NB4 (cell line): ENCODE data around the gene C17orf107.

Source experiments
- DNase-seq: peaks from one replicate; pipeline ENCODE4 v3.0.0; 2010; ENCODE audit warnings: low read depth
- H3K4me3 ChIP-seq: one replicate; pipeline ENCODE4 v1.5.1; 2011; ENCODE audit warnings: mild to moderate bottlenecking, low read depth, low read length, moderate library complexity
- MAX ChIP-seq: IDR thresholded peaks from 2 replicates; pipeline ENCODE4 v1.6.1; 2011; ENCODE audit warnings: low read depth, low read length
- MYC ChIP-seq: IDR thresholded peaks from 2 replicates; pipeline ENCODE4 v1.6.1; 2011; ENCODE audit warnings: low read depth, low read length
- POLR2A ChIP-seq: IDR thresholded peaks from 2 replicates; pipeline ENCODE4 v1.6.1; 2011; ENCODE audit warnings: mild to moderate bottlenecking; ENCODE audit not compliant: insufficient read length; ENCODE audit errors: extremely low read depth
- TF ChIP-seq, protein P1 (sequence below): IDR thresholded peaks from one replicate; pipeline ENCODE4 v1.5.1; 2012; ENCODE audit warnings: low read depth, low read length

C17orf107 gene

GRCh38 chr17:4884489-4884888, 14.8 kb upstream of the C17orf107 start:
- no peak for TF ChIP-seq POLR2A
- no peak for TF ChIP-seq MYC
- no peak for TF ChIP-seq MAX
- TF ChIP-seq, protein P1, sequence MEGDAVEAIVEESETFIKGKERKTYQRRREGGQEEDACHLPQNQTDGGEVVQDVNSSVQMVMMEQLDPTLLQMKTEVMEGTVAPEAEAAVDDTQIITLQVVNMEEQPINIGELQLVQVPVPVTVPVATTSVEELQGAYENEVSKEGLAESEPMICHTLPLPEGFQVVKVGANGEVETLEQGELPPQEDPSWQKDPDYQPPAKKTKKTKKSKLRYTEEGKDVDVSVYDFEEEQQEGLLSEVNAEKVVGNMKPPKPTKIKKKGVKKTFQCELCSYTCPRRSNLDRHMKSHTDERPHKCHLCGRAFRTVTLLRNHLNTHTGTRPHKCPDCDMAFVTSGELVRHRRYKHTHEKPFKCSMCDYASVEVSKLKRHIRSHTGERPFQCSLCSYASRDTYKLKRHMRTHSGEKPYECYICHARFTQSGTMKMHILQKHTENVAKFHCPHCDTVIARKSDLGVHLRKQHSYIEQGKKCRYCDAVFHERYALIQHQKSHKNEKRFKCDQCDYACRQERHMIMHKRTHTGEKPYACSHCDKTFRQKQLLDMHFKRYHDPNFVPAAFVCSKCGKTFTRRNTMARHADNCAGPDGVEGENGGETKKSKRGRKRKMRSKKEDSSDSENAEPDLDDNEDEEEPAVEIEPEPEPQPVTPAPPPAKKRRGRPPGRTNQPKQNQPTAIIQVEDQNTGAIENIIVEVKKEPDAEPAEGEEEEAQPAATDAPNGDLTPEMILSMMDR = no peak
- no peak overlapping the region for H3K4me3 ChIP-seq
- DNase-seq = no peak

- no peak overlapping the region for H3K4me3 ChIP-seq
- no peak for DNase-seq
- no peak for TF ChIP-seq MYC
- TF ChIP-seq MAX = no peak
- TF ChIP-seq, protein P1 = no peak
- TF ChIP-seq POLR2A = no peak
Measured at GRCh38 chr17:4886830-4887229, 12.5 kb upstream of the C17orf107 start.

DNA sequence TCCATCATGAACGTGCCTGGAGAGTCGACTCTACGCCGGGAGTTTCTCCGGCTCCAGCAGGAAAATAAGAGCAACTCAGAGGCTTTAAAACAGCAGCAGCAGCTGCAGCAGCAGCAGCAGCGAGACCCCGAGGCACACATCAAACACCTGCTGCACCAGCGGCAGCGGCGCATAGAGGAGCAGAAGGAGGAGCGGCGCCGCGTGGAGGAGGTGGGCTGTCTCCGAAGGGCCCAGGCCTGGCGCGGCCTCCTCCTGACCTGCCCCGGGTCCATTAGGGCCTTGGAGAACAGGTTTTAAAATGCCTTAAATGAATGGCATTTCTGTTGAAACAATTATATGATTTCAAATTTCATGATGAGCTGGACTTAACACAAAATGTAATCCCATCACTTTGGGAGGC, 11.8 kb upstream of the C17orf107 start:
- TF ChIP-seq POLR2A = no peak
- TF ChIP-seq, protein P1 = no peak
- TF ChIP-seq MYC = no peak
- no peak for TF ChIP-seq MAX
- DNase-seq = no peak
- H3K4me3 ChIP-seq = no peak overlapping the region

GRCh38 chr17:4891411-4892410, 7.6 kb upstream of the C17orf107 start:
- TF ChIP-seq MYC (no peak), MAX (no peak), POLR2A (no peak)
- TF ChIP-seq, protein P1 = no peak
- no peak overlapping the region for H3K4me3 ChIP-seq
- no peak for DNase-seq

DNA sequence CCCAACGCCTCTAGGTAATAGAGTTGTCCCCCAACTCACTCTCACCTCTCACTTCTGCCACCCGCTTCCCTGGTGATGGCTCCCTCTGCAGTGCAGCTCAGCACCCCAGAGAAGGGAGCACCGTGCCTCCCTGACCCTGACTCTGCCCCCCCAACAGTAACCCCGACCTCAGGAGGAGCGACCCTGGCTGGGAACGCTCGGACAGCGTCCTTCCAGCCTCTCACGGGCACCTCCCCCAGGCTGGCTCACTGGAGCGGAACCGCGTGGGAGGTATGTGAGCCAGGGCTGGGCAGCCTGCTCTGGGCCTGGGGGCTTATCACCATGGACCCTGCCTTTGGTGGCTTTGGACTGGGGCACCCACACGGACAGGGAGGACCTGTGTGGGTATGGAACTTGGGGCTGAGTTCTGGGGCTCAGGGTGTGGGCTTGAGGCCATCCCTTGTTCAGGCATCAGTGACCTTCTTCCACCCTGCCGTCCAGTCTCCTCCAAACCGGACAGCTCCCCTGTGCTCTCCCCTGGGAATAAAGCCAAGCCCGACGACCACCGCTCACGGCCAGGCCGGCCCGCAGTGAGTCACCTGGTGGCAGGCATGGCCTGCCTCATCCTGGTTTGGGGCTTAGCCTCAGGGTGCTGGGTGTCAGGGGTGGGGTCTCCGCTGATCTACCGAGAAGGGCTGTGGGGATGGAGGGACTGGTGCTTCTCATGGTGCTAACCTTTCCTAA, 6.7 kb upstream of the C17orf107 start:
- DNase-seq = no peak
- TF ChIP-seq MYC = no peak
- no peak for TF ChIP-seq MAX
- TF ChIP-seq POLR2A = no peak
- TF ChIP-seq, protein P1 = no peak
- H3K4me3 ChIP-seq = no peak overlapping the region
